ENCODE data around the gene MAP3K7CL.

DNA sequence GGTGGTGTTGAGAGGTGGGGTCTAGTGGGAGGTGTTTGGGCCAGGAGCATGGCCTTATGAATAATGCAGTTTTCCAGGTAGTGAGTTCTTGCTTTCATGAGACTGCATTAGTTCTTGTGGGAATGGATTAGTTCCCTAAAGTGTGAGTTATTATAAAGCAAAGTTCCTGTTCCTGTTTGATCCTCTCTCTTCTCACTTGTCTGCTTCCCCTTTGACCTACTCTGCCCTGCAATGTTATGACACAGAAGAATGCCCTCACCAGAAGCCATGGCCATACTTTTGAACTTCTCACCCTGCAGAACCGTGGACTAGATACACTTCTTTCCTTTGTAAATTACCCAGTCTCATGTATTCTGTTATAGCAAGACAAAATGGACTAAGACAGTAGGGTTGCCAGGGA lies 53.6 kb downstream of the MAP3K7CL start:
- TF ChIP-seq POLR2AphosphoS5 (IDR thresholded peaks at IDR 0.05; ENCODE audit: insufficient read depth in 1 of 2, low read depth in 1 of 2) = no peak
- TF ChIP-seq, protein P1, sequence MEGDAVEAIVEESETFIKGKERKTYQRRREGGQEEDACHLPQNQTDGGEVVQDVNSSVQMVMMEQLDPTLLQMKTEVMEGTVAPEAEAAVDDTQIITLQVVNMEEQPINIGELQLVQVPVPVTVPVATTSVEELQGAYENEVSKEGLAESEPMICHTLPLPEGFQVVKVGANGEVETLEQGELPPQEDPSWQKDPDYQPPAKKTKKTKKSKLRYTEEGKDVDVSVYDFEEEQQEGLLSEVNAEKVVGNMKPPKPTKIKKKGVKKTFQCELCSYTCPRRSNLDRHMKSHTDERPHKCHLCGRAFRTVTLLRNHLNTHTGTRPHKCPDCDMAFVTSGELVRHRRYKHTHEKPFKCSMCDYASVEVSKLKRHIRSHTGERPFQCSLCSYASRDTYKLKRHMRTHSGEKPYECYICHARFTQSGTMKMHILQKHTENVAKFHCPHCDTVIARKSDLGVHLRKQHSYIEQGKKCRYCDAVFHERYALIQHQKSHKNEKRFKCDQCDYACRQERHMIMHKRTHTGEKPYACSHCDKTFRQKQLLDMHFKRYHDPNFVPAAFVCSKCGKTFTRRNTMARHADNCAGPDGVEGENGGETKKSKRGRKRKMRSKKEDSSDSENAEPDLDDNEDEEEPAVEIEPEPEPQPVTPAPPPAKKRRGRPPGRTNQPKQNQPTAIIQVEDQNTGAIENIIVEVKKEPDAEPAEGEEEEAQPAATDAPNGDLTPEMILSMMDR (IDR thresholded peaks at IDR 0.05) = no peak

All from vagina (tissue), 2 donors.